Measurements from ENCODE around the gene C6orf52.

The C6orf52 gene

GRCh38 chr6:10733151-10733715, 38.8 kb upstream of the C6orf52 start:
- TF ChIP-seq, protein P1, sequence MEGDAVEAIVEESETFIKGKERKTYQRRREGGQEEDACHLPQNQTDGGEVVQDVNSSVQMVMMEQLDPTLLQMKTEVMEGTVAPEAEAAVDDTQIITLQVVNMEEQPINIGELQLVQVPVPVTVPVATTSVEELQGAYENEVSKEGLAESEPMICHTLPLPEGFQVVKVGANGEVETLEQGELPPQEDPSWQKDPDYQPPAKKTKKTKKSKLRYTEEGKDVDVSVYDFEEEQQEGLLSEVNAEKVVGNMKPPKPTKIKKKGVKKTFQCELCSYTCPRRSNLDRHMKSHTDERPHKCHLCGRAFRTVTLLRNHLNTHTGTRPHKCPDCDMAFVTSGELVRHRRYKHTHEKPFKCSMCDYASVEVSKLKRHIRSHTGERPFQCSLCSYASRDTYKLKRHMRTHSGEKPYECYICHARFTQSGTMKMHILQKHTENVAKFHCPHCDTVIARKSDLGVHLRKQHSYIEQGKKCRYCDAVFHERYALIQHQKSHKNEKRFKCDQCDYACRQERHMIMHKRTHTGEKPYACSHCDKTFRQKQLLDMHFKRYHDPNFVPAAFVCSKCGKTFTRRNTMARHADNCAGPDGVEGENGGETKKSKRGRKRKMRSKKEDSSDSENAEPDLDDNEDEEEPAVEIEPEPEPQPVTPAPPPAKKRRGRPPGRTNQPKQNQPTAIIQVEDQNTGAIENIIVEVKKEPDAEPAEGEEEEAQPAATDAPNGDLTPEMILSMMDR (IDR thresholded peaks at IDR 0.05; ENCODE audit: insufficient read depth, low read depth, low read length, missing control alignments), result no peak
- DNase-seq (ENCODE audit: low read depth), result no peak
- H3K4me3 ChIP-seq (ENCODE audit: low read depth, low read length), result no peak overlapping the region

DNA sequence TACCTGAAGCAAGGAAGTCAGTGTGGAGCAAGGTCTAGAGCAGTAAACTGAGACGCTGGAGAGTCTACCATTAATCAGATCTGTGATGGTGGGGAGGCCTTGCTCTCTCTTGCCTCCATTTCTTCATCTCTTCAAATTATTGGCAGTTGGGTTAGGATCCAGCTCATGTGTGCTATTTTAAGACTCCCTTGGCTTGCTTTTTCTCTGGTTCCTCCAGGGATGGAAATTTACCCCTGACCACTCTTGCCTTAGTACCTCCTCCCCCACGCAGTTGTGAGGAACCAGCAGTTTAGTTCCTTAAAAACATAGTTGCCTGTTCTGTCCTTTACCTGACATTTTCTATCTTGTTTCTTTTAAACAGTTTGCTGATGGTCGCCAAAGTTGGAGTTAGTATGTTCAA, 35.8 kb upstream of the C6orf52 start:
- TF ChIP-seq, protein P1 (IDR thresholded peaks at IDR 0.05; ENCODE audit: insufficient read depth, low read depth, low read length, missing control alignments), result no peak
- H3K4me3 ChIP-seq (ENCODE audit: low read depth, low read length), result no peak overlapping the region
- no peak for DNase-seq (ENCODE audit: low read depth)

DNA sequence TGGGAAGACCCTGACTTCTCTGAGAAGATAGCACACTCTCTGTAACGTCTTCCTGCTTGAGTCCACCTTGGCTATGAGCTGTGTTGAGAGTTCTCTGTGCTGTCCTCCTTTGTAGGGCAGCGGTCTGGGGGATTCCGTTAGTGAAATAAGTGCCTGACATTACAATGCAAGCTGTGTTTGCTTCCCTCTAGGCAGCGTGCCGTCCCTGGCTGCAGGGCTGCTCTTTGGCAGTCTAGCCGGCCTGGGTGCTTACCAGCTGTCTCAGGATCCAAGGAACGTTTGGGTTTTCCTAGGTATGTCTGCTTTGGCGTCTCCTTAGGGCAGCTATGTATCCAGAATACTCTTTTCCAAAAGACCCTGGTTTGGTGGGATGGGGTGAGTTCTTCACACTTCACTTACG, 31.3 kb upstream of the C6orf52 start:
- TF ChIP-seq, protein P1 (IDR thresholded peaks at IDR 0.05; ENCODE audit: insufficient read depth, low read depth, low read length, missing control alignments), result no peak
- no peak overlapping the region for H3K4me3 ChIP-seq (ENCODE audit: low read depth, low read length)
- DNase-seq (ENCODE audit: low read depth), result no peak

- no peak for DNase-seq (ENCODE audit: low read depth)
- TF ChIP-seq, protein P1 (IDR thresholded peaks at IDR 0.05; ENCODE audit: insufficient read depth, low read depth, low read length, missing control alignments), result no peak
- H3K4me3 ChIP-seq (ENCODE audit: low read depth, low read length), result no peak overlapping the region
These were observed 30.6 kb upstream of the C6orf52 start for GRCh38 chr6:10725044-10725443.

DNA sequence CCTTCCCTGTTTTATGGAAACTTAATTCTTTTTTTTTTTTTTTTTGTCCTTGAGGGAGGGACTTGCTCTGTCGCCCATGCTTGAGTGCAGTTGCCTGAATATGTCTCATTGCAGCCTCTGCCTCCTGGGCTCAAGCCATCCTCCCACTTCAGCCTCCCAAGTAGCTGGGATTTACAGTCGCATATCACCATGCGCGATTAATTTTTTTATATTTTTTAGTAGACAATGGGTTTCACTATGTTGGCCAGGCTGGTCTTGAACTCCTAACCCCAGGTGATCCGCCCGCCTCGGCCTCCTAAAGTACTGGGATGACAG, 29.1 kb upstream of the C6orf52 start:
- peak overlapping the region; percentile 65 for H3K4me3 ChIP-seq (ENCODE audit: low read depth, low read length)
- peak; percentile 17 for DNase-seq (ENCODE audit: low read depth)
- TF ChIP-seq, protein P1 (IDR thresholded peaks at IDR 0.05; ENCODE audit: insufficient read depth, low read depth, low read length, missing control alignments), result no peak

- peak within 1 kb of the TSS; percentile 65 for H3K4me3 ChIP-seq (ENCODE audit: low read depth, low read length)
- DNase-seq (ENCODE audit: low read depth), result peak; percentile 96
- TF ChIP-seq, protein P1 (IDR thresholded peaks at IDR 0.05; ENCODE audit: insufficient read depth, low read depth, low read length, missing control alignments), result no peak
These were observed 28.6 kb upstream of the C6orf52 start, which contains the start of gene TMEM14C for GRCh38 chr6:10722820-10723566. TMEM14C (plus strand) TSS chr6:10723070; CDS start chr6:10724614, 1,544 bp downstream.

DNA sequence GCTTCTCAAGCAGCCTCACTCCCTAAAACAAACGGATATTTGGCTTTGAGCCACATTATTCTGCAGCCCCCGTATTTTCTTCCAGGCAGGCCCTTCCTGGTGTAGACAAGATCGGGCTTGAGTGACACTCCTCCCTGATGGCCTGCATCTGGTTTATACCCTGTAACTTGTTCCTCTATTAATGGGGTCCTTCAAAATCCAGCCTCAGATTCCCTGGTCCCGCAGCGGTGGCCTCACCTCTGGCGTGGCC, 28.1 kb upstream of the C6orf52 start:
- DNase-seq (ENCODE audit: low read depth), result no peak

More for the DNA sequence above, 28.1 kb upstream of the C6orf52 start:
- peak overlapping the region; percentile 65 for H3K4me3 ChIP-seq (ENCODE audit: low read depth, low read length)
- TF ChIP-seq, protein P1 (IDR thresholded peaks at IDR 0.05; ENCODE audit: insufficient read depth, low read depth, low read length, missing control alignments), result no peak
